Esophagus muscularis mucosa (tissue), 4 donors: ENCODE results near the gene MID2. TPM values are rescaled to one million over a fixed set of nuclear protein-coding genes. Genes with fewer than 3 reads are reported as not detected.
"Not testable (repeated sequence)": the region's sequence is repeated elsewhere in the genome, so short reads cannot be mapped to it uniquely, and the experiment has no call there.

Experiments
- DNase-seq: peaks from one replicate; pipeline ENCODE4 v3.0.0-alpha.2; 2017; ENCODE audit errors: extremely low spot score
- H3K27ac ChIP-seq, 4 donors: fragments of 200-600 bp; sonication (generic); replicated peaks in 1 of 4; 1 replicate in 3 of 4; 2 replicates in 1 of 4; pipeline ENCODE4 v1.5.1; 2016 to 2019; ENCODE audit warnings: mild to moderate bottlenecking in 1 of 4
- H3K27me3 ChIP-seq, 4 donors: fragments of 200-600 bp; sonication (generic); one replicate each; pipeline versions ENCODE4 v1.5.1 to v1.6.0; 2016 to 2019
- H3K36me3 ChIP-seq, 4 donors: fragments of 200-600 bp; sonication (generic); one replicate each; pipeline ENCODE4 v1.5.1; 2016 to 2019
- H3K4me1 ChIP-seq, 4 donors: fragments of 200-600 bp; sonication (generic); one replicate each; pipeline ENCODE4 v1.5.1; 2016 to 2019
- H3K4me3 ChIP-seq, 4 donors: fragments of 200-600 bp; sonication (generic); 1 replicate in 2 of 4; 2 replicates in 2 of 4; pipeline ENCODE4 v1.5.1; 2016 to 2019; ENCODE audit warnings: mild to moderate bottlenecking in 4 of 4, moderate library complexity in 1 of 4
- H3K9me3 ChIP-seq, 4 donors: fragments of 200-600 bp; sonication (generic); 1 replicate in 3 of 4; 2 replicates in 1 of 4; pipeline ENCODE4 v1.5.1; 2016 to 2019
- CTCF ChIP-seq, 3 experiments: fragments of 200-600 bp in 2 of 3; fragments of 450-650 bp in 1 of 3; sonication (generic) in 2 of 3; IDR thresholded peaks; one replicate each; pipeline ENCODE4 v1.5.1; 2017 to 2019; ENCODE audit warnings: antibody characterized with exemption in 3 of 3, mild to moderate bottlenecking in 2 of 3, moderate library complexity in 1 of 3
- EP300 ChIP-seq: sonication (generic); formaldehyde crosslinking; IDR thresholded peaks from one replicate; pipeline ENCODE4 v1.6.1; 2017; ENCODE audit warnings: antibody characterized with exemption
- POLR2A ChIP-seq: fragments of 450-650 bp; IDR thresholded peaks from one replicate; pipeline ENCODE4 v1.6.1; 2017; ENCODE audit warnings: antibody characterized with exemption, moderate library complexity, mild to moderate bottlenecking, low read depth
- POLR2AphosphoS5 ChIP-seq, 2 donors: sonication (generic); formaldehyde crosslinking; IDR thresholded peaks; one replicate each; pipeline ENCODE4 v1.6.1; 2017; ENCODE audit warnings: antibody characterized with exemption in 2 of 2
- WGBS: methylation state at CpG from one replicate; pipeline ENCODE4 v1.1.5; 2018; 5-methylcytosine and 5-hydroxymethylcytosine counted together
- intact Hi-C: fragments of 100-400 bp; cut with DNase I; formaldehyde crosslinking; loops from one replicate; pipeline ENCODE4 v1.15.1; 2023
- total RNA-seq, 4 donors: library from RNA; depleted of rRNA; stranded (reverse); fragments of >200 nt; gene quantifications; one replicate each; pipeline versions ENCODE4 v1.1.0 to v1.2.1, GENCODE V29; 2016

MID2 gene
- total RNA-seq, 4 donors from 2014 or later = 37.1 to 65.9 (median 52.4) TPM

GRCh38 chrX:107787827-107788226 lies 37.8 kb upstream of the MID2 start:
- peak overlapping the region; percentile 8 to 61 (median 54) for H3K27ac ChIP-seq

GRCh38 chrX:107804427-107804826 lies 21.2 kb upstream of the MID2 start:
- Histone ChIP-seq H3K4me1 (no peaks in the 10 kb centered on the region), H3K9me3 (no peaks in the 10 kb centered on the region), H3K4me3 (no peak overlapping the region), H3K27me3 (no peaks in the 10 kb centered on the region), H3K36me3 (no peaks in the 10 kb centered on the region), H3K27ac (no peak overlapping the region)
- DNase-seq = no peak
- intact Hi-C loops = no loop called here
- TF ChIP-seq POLR2A (no peak), CTCF (IDR thresholded peaks at IDR 0.05) (no peak), EP300 (no peak), POLR2AphosphoS5 (IDR thresholded peaks at IDR 0.05) (no peak)
- WGBS = 57% methylated on average over 1 of the region's 1 CpG

More at GRCh38 chrX:107787827-107788226, 37.8 kb upstream of the MID2 start:
- no peak overlapping the region for H3K4me3 ChIP-seq
- WGBS = 12% methylated on average over 1 of the region's 1 CpG
- H3K9me3 ChIP-seq = no peaks in the 10 kb centered on the region
- no peak for DNase-seq
- intact Hi-C loops = loop anchor here (10.0 kb wide), 1 partner anchor 107 kb away; no protein-coding TSS in a partner anchor
- H3K36me3 ChIP-seq = no peaks in the 10 kb centered on the region
- H3K4me1 ChIP-seq = peaks cover 0 to 12% (median 4%) of the 10 kb centered on the region in 4 donors
- TF ChIP-seq POLR2AphosphoS5 (IDR thresholded peaks at IDR 0.05) (peak in 1 of 2 donors; percentile 31), CTCF (IDR thresholded peaks at IDR 0.05) (no peak)
- no peaks in the 10 kb centered on the region for H3K27me3 ChIP-seq

GRCh38 chrX:107805179-107805578 lies 20.5 kb upstream of the MID2 start:
- intact Hi-C loops = no loop called here
- no peaks in the 10 kb centered on the region for H3K27me3 ChIP-seq
- WGBS = 85% methylated on average over 3 of the region's 3 CpGs
- H3K4me1 ChIP-seq = no peaks in the 10 kb centered on the region
- no peak overlapping the region for H3K27ac ChIP-seq
- DNase-seq = no peak
- TF ChIP-seq CTCF (IDR thresholded peaks at IDR 0.05) (no peak), POLR2A (no peak), POLR2AphosphoS5 (IDR thresholded peaks at IDR 0.05) (no peak), EP300 (no peak)
- no peaks in the 10 kb centered on the region for H3K9me3 ChIP-seq
- no peak overlapping the region for H3K4me3 ChIP-seq
- no peaks in the 10 kb centered on the region for H3K36me3 ChIP-seq

- intact Hi-C loops = not testable (repeated sequence)
Observed at GRCh38 chrX:107810053-107810452, 15.6 kb upstream of the MID2 start.

GRCh38 chrX:107818900-107819521 lies 6.7 kb upstream of the MID2 start:
- Histone ChIP-seq H3K9me3 (peaks cover 0 to 9% (median 0%) of the 10 kb centered on the region in 4 donors), H3K4me1 (peaks cover 0 to 7% (median 0%) of the 10 kb centered on the region in 4 donors), H3K27me3 (no peaks in the 10 kb centered on the region), H3K27ac (no peak overlapping the region), H3K36me3 (no peaks in the 10 kb centered on the region), H3K4me3 (no peak overlapping the region)
- intact Hi-C loops = no loop called here
- no peak for DNase-seq
- TF ChIP-seq CTCF (IDR thresholded peaks at IDR 0.05) (no peak), POLR2AphosphoS5 (IDR thresholded peaks at IDR 0.05) (no peak), POLR2A (no peak), EP300 (no peak)

More at GRCh38 chrX:107810053-107810452, 15.6 kb upstream of the MID2 start:
- not testable (repeated sequence) for H3K27me3 ChIP-seq, H3K4me3 ChIP-seq, H3K9me3 ChIP-seq, H3K27ac ChIP-seq, DNase-seq, H3K4me1 ChIP-seq, H3K36me3 ChIP-seq
- WGBS = 85% methylated on average over 10 of the region's 10 CpGs
